Measurements from ENCODE around the gene CSF3. TPM values are rescaled to one million over a fixed set of nuclear protein-coding genes. Genes with fewer than 3 reads are reported as not detected.
"Not testable (repeated sequence)": the region's sequence is repeated elsewhere in the genome, so short reads cannot be mapped to it uniquely, and the experiment has no call there.

CSF3 gene
- total RNA-seq, 2 experiments from 2014 or later = not detected

- no peak overlapping the region for H3K4me3 Mint-ChIP-seq
- H3K9me3 Mint-ChIP-seq = no peaks in the 10 kb centered on the region
- no peak overlapping the region for H3K27ac Mint-ChIP-seq
- DNase-seq (no peak), ATAC-seq (ENCODE audit: low read depth) (no peak)
- H3K4me1 Mint-ChIP-seq = no peaks in the 10 kb centered on the region
- H3K36me3 Mint-ChIP-seq = no peaks in the 10 kb centered on the region
- POLR2A ChIA-PET = no interaction called here
- no peaks in the 10 kb centered on the region for H3K27me3 Mint-ChIP-seq
These were observed 10.5 kb upstream of the CSF3 start for GRCh38 chr17:40004712-40005111.

DNA sequence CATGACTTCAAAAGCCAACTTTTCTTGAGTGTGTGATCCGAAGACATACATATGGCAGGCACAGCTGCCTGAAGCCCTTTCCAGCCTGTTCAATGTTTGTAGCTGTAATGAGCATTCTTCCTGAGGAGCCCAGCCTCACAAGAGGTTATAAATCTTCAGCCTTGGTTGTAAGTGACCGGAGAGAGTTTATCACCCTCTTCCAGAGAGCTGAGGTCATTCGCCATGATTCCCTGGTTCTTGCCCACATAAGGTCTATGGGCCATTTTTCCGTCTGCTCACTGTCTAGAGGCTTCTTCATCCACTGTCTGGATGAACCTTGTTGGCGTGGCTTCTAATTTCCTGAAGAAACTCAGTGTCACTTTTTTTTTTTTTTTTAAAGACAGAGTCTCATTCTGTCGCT is 9.7 kb upstream of the CSF3 start:
- Mint-ChIP-seq H3K27ac (no peak overlapping the region), H3K36me3 (no peaks in the 10 kb centered on the region), H3K4me1 (peaks cover 3% of the 10 kb centered on the region), H3K4me3 (no peak overlapping the region), H3K9me3 (no peaks in the 10 kb centered on the region), H3K27me3 (no peaks in the 10 kb centered on the region)
- POLR2A ChIA-PET = interaction anchor here (0.6 kb wide), 2 partner anchors 28 to 115 kb away, joined by 3 read pairs; no protein-coding TSS in a partner anchor
- ATAC-seq (ENCODE audit: low read depth) = no peak
- DNase-seq = no peak

- H3K27ac Mint-ChIP-seq; H3K36me3 Mint-ChIP-seq; H3K9me3 Mint-ChIP-seq; DNase-seq; H3K4me3 Mint-ChIP-seq; ATAC-seq (ENCODE audit: low read depth); H3K27me3 Mint-ChIP-seq; POLR2A ChIA-PET: not testable (repeated sequence)
- H3K4me1 Mint-ChIP-seq = peaks cover 19% of the 10 kb centered on the region
These were observed 4.2 kb upstream of the CSF3 start for GRCh38 chr17:40010946-40011500.

DNA sequence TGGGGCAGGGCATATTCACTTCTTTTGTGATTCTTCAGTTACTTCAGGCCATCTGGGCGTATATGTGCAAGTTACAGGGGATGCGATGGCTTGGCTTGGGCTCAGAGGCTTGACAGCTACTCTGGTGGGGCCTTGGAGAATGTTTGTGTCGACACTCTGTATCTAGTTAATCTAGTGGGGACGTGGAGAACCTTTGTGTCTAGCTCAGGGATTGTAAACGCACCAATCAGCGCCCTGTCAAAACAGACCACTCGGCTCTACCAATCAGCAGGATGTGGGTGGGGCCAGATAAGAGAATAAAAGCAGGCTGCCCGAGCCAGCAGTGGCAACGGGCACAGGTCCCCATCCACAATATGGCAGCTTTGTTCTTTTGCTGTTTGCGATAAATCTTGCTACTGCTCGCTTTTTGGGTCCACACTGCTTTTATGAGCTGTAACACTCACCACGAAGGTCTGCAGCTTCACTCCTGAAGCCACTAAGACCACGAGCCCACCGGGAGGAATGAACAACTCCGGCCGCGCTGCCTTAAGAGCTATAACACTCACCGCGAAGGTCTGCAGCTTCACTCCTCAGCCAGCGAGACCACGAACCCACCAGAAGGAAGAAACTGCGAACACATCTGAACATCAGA is 3.1 kb upstream of the CSF3 start:
- H3K27me3 Mint-ChIP-seq; H3K36me3 Mint-ChIP-seq; DNase-seq; H3K9me3 Mint-ChIP-seq; H3K4me3 Mint-ChIP-seq; ATAC-seq (ENCODE audit: low read depth); H3K27ac Mint-ChIP-seq; POLR2A ChIA-PET: not testable (repeated sequence)
- H3K4me1 Mint-ChIP-seq = peaks cover 19% of the 10 kb centered on the region

GRCh38 chr17:40014375-40014980 is 762 bp upstream of the CSF3 start:
- H3K27ac Mint-ChIP-seq = no peak overlapping the region
- H3K27me3 Mint-ChIP-seq = peaks cover 7% of the 10 kb centered on the region
- DNase-seq (no peak), ATAC-seq (ENCODE audit: low read depth) (no peak)
- H3K9me3 Mint-ChIP-seq = no peaks in the 10 kb centered on the region
- H3K4me1 Mint-ChIP-seq = peaks cover 19% of the 10 kb centered on the region
- peaks cover 2% of the 10 kb centered on the region for H3K36me3 Mint-ChIP-seq
- POLR2A ChIA-PET = no interaction called here
- H3K4me3 Mint-ChIP-seq = no peak overlapping the region

DNA sequence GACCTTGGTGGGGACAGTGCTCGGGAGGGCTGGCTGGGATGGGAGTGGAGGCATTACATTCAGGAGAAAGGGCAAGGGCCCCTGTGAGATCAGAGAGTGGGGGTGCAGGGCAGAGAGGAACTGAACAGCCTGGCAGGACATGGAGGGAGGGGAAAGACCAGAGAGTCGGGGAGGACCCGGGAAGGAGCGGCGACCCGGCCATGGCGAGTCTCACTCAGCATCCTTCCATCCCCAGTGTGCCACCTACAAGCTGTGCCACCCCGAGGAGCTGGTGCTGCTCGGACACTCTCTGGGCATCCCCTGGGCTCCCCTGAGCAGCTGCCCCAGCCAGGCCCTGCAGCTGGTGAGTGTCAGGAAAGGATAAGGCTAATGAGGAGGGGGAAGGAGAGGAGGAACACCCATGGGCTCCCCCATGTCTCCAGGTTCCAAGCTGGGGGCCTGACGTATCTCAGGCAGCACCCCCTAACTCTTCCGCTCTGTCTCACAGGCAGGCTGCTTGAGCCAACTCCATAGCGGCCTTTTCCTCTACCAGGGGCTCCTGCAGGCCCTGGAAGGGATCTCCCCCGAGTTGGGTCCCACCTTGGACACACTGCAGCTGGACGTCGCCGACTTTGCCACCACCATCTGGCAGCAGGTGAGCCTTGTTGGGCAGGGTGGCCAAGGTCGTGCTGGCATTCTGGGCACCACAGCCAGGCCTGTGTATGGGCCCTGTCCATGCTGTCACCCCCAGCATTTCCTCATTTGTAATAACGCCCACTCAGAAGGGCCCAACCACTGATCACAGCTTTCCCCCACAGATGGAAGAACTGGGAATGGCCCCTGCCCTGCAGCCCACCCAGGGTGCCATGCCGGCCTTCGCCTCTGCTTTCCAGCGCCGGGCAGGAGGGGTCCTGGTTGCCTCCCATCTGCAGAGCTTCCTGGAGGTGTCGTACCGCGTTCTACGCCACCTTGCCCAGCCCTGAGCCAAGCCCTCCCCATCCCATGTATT is 1.1 kb downstream of the CSF3 start:
- H3K27ac Mint-ChIP-seq = no peak overlapping the region
- no peak for ATAC-seq (ENCODE audit: low read depth)
- POLR2A ChIA-PET = interaction anchor here (1.1 kb wide), 1 partner anchor 107 kb away, joined by 3 read pairs; no protein-coding TSS in a partner anchor

GRCh38 chr17:40017422-40018080 is 2.3 kb downstream of the CSF3 start:
- peaks cover 8% of the 10 kb centered on the region for H3K4me1 Mint-ChIP-seq
- POLR2A ChIA-PET = no interaction called here
- no peak for DNase-seq
- H3K36me3 Mint-ChIP-seq = peaks cover 3% of the 10 kb centered on the region
- no peak for ATAC-seq (ENCODE audit: low read depth)
- no peaks in the 10 kb centered on the region for H3K9me3 Mint-ChIP-seq
- H3K27me3 Mint-ChIP-seq = peaks cover 5% of the 10 kb centered on the region
- H3K27ac Mint-ChIP-seq = no peak overlapping the region
- no peak overlapping the region for H3K4me3 Mint-ChIP-seq

More for the DNA sequence above, 1.1 kb downstream of the CSF3 start:
- H3K36me3 Mint-ChIP-seq = peaks cover 3% of the 10 kb centered on the region
- peaks cover 7% of the 10 kb centered on the region for H3K27me3 Mint-ChIP-seq
- H3K4me1 Mint-ChIP-seq = peaks cover 16% of the 10 kb centered on the region
- H3K9me3 Mint-ChIP-seq = no peaks in the 10 kb centered on the region
- H3K4me3 Mint-ChIP-seq = no peak overlapping the region
- DNase-seq = no peak

- no peak for ATAC-seq (ENCODE audit: low read depth)
- POLR2A ChIA-PET = no interaction called here
- peaks cover 5% of the 10 kb centered on the region for H3K27me3 Mint-ChIP-seq
- no peak overlapping the region for H3K4me3 Mint-ChIP-seq
- H3K9me3 Mint-ChIP-seq = no peaks in the 10 kb centered on the region
- H3K36me3 Mint-ChIP-seq = peaks cover 3% of the 10 kb centered on the region
- DNase-seq = no peak
- no peak overlapping the region for H3K27ac Mint-ChIP-seq
- H3K4me1 Mint-ChIP-seq = peaks cover 6% of the 10 kb centered on the region
These were observed 3.2 kb downstream of the CSF3 start for GRCh38 chr17:40018211-40019121.

DNA sequence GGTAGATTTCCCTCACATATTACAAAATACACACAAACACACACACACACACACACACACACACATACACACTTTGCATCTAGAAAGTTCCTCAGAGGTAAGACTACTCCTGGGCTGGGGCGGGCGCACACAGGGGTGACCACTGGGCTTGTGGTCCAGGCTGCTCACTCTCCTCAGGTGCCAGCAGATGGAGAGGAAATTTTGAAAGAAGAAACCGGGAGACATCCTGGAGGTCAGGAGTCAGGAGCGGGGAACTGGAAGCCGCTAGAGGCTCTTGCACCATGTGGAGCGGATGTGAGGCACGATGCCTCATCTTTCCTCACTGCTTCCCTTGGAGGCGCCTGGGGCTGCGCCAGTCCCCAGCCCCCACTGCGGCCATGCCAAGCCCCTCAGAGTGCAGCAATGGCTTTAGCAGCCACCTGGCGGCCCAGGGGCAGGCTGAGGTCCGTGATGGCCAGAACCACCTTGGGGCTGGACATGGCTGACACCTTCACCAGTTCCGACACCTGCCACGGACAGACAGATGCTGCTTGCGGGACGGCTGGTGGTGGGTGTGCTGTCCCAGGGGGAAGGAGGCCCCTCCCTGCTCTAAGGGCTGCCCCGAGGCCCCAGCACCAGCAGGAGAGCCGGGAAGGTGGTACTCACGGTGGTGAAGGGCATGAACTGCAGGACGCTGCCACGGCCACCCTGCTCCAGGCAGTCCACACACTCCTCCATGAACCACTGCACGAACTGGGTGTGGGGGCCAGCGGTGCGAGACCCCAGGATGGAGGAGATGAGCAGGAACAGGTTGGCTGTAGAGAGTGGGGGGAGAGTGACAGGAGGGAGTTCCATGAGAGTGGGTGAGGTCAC is 4.1 kb downstream of the CSF3 start:
- no peak overlapping the region for H3K27ac Mint-ChIP-seq
- POLR2A ChIA-PET = no interaction called here
- ATAC-seq (ENCODE audit: low read depth) (no peak), DNase-seq (no peak)
- no peaks in the 10 kb centered on the region for H3K4me1 Mint-ChIP-seq
- peaks cover 3% of the 10 kb centered on the region for H3K36me3 Mint-ChIP-seq
- H3K27me3 Mint-ChIP-seq = no peaks in the 10 kb centered on the region
- H3K9me3 Mint-ChIP-seq = no peaks in the 10 kb centered on the region
- no peak overlapping the region for H3K4me3 Mint-ChIP-seq

GRCh38 chr17:40020146-40020545 is 4.9 kb downstream of the CSF3 start:
- ATAC-seq (ENCODE audit: low read depth) (no peak), DNase-seq (no peak)
- Mint-ChIP-seq H3K27ac (no peak overlapping the region), H3K9me3 (no peaks in the 10 kb centered on the region), H3K4me1 (peaks cover under 1% of the 10 kb centered on the region), H3K4me3 (no peak overlapping the region), H3K36me3 (peaks cover 6% of the 10 kb centered on the region), H3K27me3 (no peaks in the 10 kb centered on the region)
- POLR2A ChIA-PET = no interaction called here

- H3K27me3 Mint-ChIP-seq = no peaks in the 10 kb centered on the region
- peaks cover 14% of the 10 kb centered on the region for H3K4me1 Mint-ChIP-seq
- POLR2A ChIA-PET = interaction anchor here (0.6 to 0.9 kb wide), 2 partner anchors 41 to 266 kb away, joined by 3 to 5 read pairs; partner anchors contain the start of gene PSMD3
- no peaks in the 10 kb centered on the region for H3K9me3 Mint-ChIP-seq
- peak overlapping the region; percentile 40 for H3K27ac Mint-ChIP-seq
- no peak for DNase-seq
- H3K4me3 Mint-ChIP-seq = no peak overlapping the region
- ATAC-seq (ENCODE audit: low read depth) = no peak
- peaks cover 16% of the 10 kb centered on the region for H3K36me3 Mint-ChIP-seq
These were observed 6.3 kb downstream of the CSF3 start for GRCh38 chr17:40021451-40021971.
